Testis (tissue), 3 donors: ENCODE measurements around the gene CCDC73. TPM values are rescaled to one million over a fixed set of nuclear protein-coding genes. Genes with fewer than 3 reads are reported as not detected.
"Not testable (repeated sequence)": the region's sequence is repeated elsewhere in the genome, so short reads cannot be mapped to it uniquely, and the experiment has no call there.

Experiments
- DNase-seq: peaks from one replicate; pipeline ENCODE4 v3.0.0-alpha.2; 2019
- H3K27ac ChIP-seq, 2 donors: fragments of 200-600 bp; sonication (generic); one replicate each; pipeline ENCODE4 v1.5.1; 2019
- H3K27me3 ChIP-seq: fragments of 200-600 bp; sonication (generic); one replicate; pipeline ENCODE4 v1.5.1; 2019
- H3K36me3 ChIP-seq: fragments of 200-600 bp; sonication (generic); one replicate; pipeline ENCODE4 v1.5.1; 2017; ENCODE audit warnings: low read depth; ENCODE audit errors: missing control alignments
- H3K4me1 ChIP-seq: fragments of 200-600 bp; sonication (generic); one replicate; pipeline ENCODE4 v1.5.1; 2019
- H3K4me3 ChIP-seq, 2 donors: fragments of 200-600 bp; sonication (generic); one replicate each; pipeline ENCODE4 v1.5.1; 2017 to 2019
- H3K9me3 ChIP-seq: fragments of 200-600 bp; sonication (generic); one replicate; pipeline ENCODE4 v1.5.1; 2017
- POLR2A ChIP-seq: fragments of 450-650 bp; IDR thresholded peaks from one replicate; pipeline ENCODE4 v1.6.1; 2017; ENCODE audit warnings: antibody characterized with exemption, mild to moderate bottlenecking, moderate library complexity
- WGBS, 2 donors: methylation state at CpG; one replicate each; pipeline ENCODE4 v1.1.5; 2018; 5-methylcytosine and 5-hydroxymethylcytosine counted together
- intact Hi-C: fragments of 100-400 bp; cut with DNase I; formaldehyde crosslinking; loops from one replicate; pipeline ENCODE4 v1.15.1; 2023; ENCODE audit warnings: low total_unique reads
- polyA plus RNA-seq: library from polyadenylated mRNA; stranded (reverse); fragments of 350-450 nt; fragmentation: Illumina TruSeq; extraction: RNeasy Lipid Tissue Mini Kit (QIAGEN cat#74804); gene quantifications from one replicate; pipeline ENCODE4 v1.2.3, GENCODE V29; 2014; ENCODE audit warnings: low read depth, low replicate concordance; ENCODE audit not compliant: insufficient read depth
- total RNA-seq, 2 donors: library from RNA; depleted of rRNA; stranded (reverse); fragments of >200 nt; gene quantifications; one replicate each; pipeline ENCODE4 v1.2.3, GENCODE V29; 2016
- TF ChIP-seq, protein P1 (sequence below), 3 experiments: fragments of 450-650 bp in 2 of 3; fragments of 200-600 bp in 1 of 3; sonication (generic) in 1 of 3; IDR thresholded peaks; one replicate each; pipeline ENCODE4 v1.5.1; 2016 to 2019; ENCODE audit warnings: antibody characterized with exemption in 3 of 3, mild to moderate bottlenecking in 2 of 3, moderate library complexity in 1 of 3

CCDC73 gene
- total and polyA plus RNA-seq, 3 donors from 2014 or later: 1.0 to 14.3 (median 6.6) TPM

DNA sequence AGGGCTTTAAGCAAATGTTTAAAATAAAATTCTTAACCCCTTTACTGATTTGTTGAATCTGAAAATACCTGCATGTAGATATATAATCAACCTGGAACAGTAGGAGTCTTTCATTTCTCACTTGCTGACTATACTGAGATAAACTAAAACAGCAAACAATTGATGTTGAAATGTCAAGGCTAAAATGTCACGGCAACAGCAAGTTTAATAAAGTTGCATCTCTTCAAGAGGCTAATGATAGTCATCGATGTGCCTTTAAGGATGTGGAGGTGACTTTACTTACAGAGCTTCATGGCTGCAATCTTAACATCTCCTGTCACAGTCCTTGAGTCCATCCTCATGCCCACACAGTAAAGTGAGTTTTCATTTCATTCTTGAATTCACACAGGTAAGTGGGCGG, 31.7 kb upstream of the CCDC73 start:
- Histone ChIP-seq H3K36me3 (no peaks in the 10 kb centered on the region), H3K4me1 (peaks cover 4% of the 10 kb centered on the region), H3K27me3 (no peaks in the 10 kb centered on the region), H3K4me3 (no peak overlapping the region), H3K9me3 (no peaks in the 10 kb centered on the region), H3K27ac (no peak overlapping the region)
- WGBS, 2 donors: 48 to 65% methylated on average over 3 of the region's 3 CpGs
- intact Hi-C loops: no loop called here
- DNase-seq: no peak
- no peak for TF ChIP-seq POLR2A
- TF ChIP-seq, protein P1, sequence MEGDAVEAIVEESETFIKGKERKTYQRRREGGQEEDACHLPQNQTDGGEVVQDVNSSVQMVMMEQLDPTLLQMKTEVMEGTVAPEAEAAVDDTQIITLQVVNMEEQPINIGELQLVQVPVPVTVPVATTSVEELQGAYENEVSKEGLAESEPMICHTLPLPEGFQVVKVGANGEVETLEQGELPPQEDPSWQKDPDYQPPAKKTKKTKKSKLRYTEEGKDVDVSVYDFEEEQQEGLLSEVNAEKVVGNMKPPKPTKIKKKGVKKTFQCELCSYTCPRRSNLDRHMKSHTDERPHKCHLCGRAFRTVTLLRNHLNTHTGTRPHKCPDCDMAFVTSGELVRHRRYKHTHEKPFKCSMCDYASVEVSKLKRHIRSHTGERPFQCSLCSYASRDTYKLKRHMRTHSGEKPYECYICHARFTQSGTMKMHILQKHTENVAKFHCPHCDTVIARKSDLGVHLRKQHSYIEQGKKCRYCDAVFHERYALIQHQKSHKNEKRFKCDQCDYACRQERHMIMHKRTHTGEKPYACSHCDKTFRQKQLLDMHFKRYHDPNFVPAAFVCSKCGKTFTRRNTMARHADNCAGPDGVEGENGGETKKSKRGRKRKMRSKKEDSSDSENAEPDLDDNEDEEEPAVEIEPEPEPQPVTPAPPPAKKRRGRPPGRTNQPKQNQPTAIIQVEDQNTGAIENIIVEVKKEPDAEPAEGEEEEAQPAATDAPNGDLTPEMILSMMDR (IDR thresholded peaks at IDR 0.05): no peak

GRCh38 chr11:32823617-32824016, 29.2 kb upstream of the CCDC73 start:
- H3K27ac ChIP-seq, DNase-seq, H3K4me1 ChIP-seq, H3K9me3 ChIP-seq, H3K4me3 ChIP-seq, H3K27me3 ChIP-seq, intact Hi-C loops, H3K36me3 ChIP-seq: not testable (repeated sequence)
- WGBS, 2 donors: 80 to 94% methylated on average over 3 of the region's 3 CpGs

- no peak overlapping the region for H3K27ac ChIP-seq
- no peak for TF ChIP-seq POLR2A
- TF ChIP-seq, protein P1 (IDR thresholded peaks at IDR 0.05): no peak
- WGBS, 2 donors: 75 to 85% methylated on average over 5 of the region's 5 CpGs
- no peaks in the 10 kb centered on the region for H3K9me3 ChIP-seq
- no peaks in the 10 kb centered on the region for H3K4me1 ChIP-seq
- no peak overlapping the region for H3K4me3 ChIP-seq
- DNase-seq: no peak
- H3K36me3 ChIP-seq: no peaks in the 10 kb centered on the region
- intact Hi-C loops: no loop called here
- H3K27me3 ChIP-seq: no peaks in the 10 kb centered on the region
Measured at GRCh38 chr11:32821917-32822560, 27.6 kb upstream of the CCDC73 start.

DNA sequence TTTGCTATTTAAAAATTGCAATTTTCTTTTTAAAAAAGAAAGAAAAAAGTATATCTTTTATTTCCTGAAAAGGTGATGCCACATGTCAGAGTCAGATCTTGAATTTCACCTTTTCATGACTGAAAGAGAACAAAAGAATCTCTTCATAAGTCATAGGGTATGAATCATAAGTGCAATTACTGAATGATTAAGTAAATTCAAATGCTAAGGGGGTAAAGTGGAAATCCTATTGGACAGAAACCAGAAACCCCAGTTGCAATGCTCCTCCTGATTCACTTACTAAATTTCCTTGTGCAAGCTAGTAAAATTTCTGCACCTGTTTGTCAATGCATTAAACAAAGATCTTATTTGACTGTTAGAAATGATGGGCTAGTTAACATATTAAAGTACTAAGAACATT, 27.1 kb upstream of the CCDC73 start:
- intact Hi-C loops: no loop called here
- H3K27ac ChIP-seq: no peak overlapping the region
- H3K4me3 ChIP-seq: no peak overlapping the region
- no peaks in the 10 kb centered on the region for H3K4me1 ChIP-seq
- no peaks in the 10 kb centered on the region for H3K9me3 ChIP-seq
- H3K27me3 ChIP-seq: no peaks in the 10 kb centered on the region
- DNase-seq: no peak
- no peak for TF ChIP-seq POLR2A
- TF ChIP-seq, protein P1 (IDR thresholded peaks at IDR 0.05): no peak
- no peaks in the 10 kb centered on the region for H3K36me3 ChIP-seq

- intact Hi-C loops: no loop called here
- DNase-seq: no peak
- H3K4me1 ChIP-seq: no peaks in the 10 kb centered on the region
- H3K9me3 ChIP-seq: no peaks in the 10 kb centered on the region
- H3K4me3 ChIP-seq: no peak overlapping the region
- no peaks in the 10 kb centered on the region for H3K36me3 ChIP-seq
- H3K27me3 ChIP-seq: no peaks in the 10 kb centered on the region
- TF ChIP-seq POLR2A: no peak
- TF ChIP-seq, protein P1 (IDR thresholded peaks at IDR 0.05): no peak
- H3K27ac ChIP-seq: no peak overlapping the region
Measured at GRCh38 chr11:32820497-32820896, 26.0 kb upstream of the CCDC73 start.
